HFF-Myc (cell line): ENCODE measurements around the gene BEST1.
A peak's percentile ranks its signal among the peaks of the same experiment; 100 is the strongest.
"Not testable (repeated sequence)": the region's sequence is repeated elsewhere in the genome, so short reads cannot be mapped to it uniquely, and the experiment has no call there.

ENCODE experiments used
- DNase-seq: peaks from one replicate; pipeline ENCODE4 v3.0.0-alpha.2; 2011; ENCODE audit warnings: low read depth; ENCODE audit errors: extremely low read depth
- H3K4me3 ChIP-seq: replicated peaks from 2 replicates; pipeline ENCODE4 v1.5.1; 2011; ENCODE audit warnings: low read depth, mild to moderate bottlenecking, control low read depth, low read length
- CTCF ChIP-seq: IDR thresholded peaks from 2 replicates; pipeline ENCODE4 v1.5.1; 2012; ENCODE audit warnings: mild to moderate bottlenecking, low read depth, low read length, control low read depth; ENCODE audit errors: missing control alignments

Gene BEST1

GRCh38 chr11:61964058-61964665 lies 14.0 kb downstream of the BEST1 start:
- no peak overlapping the region for H3K4me3 ChIP-seq
- no peak for DNase-seq
- TF ChIP-seq CTCF: no peak

- DNase-seq: not testable (repeated sequence)
- H3K4me3 ChIP-seq: peak overlapping the region; percentile 99
Measured at GRCh38 chr11:61964666-61965271, 14.6 kb downstream of the BEST1 start.

GRCh38 chr11:61966734-61967115 lies 16.6 kb downstream of the BEST1 start:
- no peak for DNase-seq
- H3K4me3 ChIP-seq: peak overlapping the region; percentile 99
- no peak for TF ChIP-seq CTCF

GRCh38 chr11:61967116-61967923 lies 17.2 kb downstream of the BEST1 start, which contains the start of gene FTH1:
Gene FTH1 (minus strand): TSS chr11:61967634. CDS start chr11:61967425, 209 bp downstream.
- no peak for DNase-seq
- no peak for TF ChIP-seq CTCF
- peak within 1 kb of the TSS; percentile 99 for H3K4me3 ChIP-seq

- no peak for TF ChIP-seq CTCF
- peak overlapping the region; percentile 99 for H3K4me3 ChIP-seq
- no peak for DNase-seq
Measured at GRCh38 chr11:61967924-61968757, 18.0 kb downstream of the BEST1 start.

- no peak for DNase-seq
- H3K4me3 ChIP-seq: peak overlapping the region; percentile 99
- TF ChIP-seq CTCF: no peak
Measured at GRCh38 chr11:61968758-61969390, 18.7 kb downstream of the BEST1 start.
